ENCODE measurements around the gene ENTPD5. TPM values are rescaled to one million over a fixed set of nuclear protein-coding genes. Genes with fewer than 3 reads are reported as not detected.
"Not testable (repeated sequence)": the region's sequence is repeated elsewhere in the genome, so short reads cannot be mapped to it uniquely, and the experiment has no call there.

Gene ENTPD5
- polyA plus RNA-seq, 1 of the 3 experiments (the other 2 are of a cell fraction) = 5.5 TPM

- CTCF ChIA-PET = no interaction called here
- Histone ChIP-seq H3K4me2 (no peak overlapping the region), H3K27ac (ENCODE audit: low read depth in 2 of 2, low read length in 1 of 2) (no peak overlapping the region), H2AFZ (ENCODE audit: low read depth) (no peak overlapping the region), H3K4me3 (ENCODE audit: low read depth in 2 of 2, low read length in 1 of 2) (no peak overlapping the region), H3K9ac (no peak overlapping the region), H3K79me2 (ENCODE audit: insufficient read depth) (no peaks in the 10 kb centered on the region), H3F3A (replicated peaks; ENCODE audit: insufficient read depth) (no peaks in the 10 kb centered on the region), H3K4me1 (ENCODE audit: control insufficient read depth in 1 of 2, insufficient read depth in 2 of 2, low read depth in 1 of 2, low read length in 1 of 2) (no peaks in the 10 kb centered on the region), H3K9me3 (no peaks in the 10 kb centered on the region), H3K27me3 (ENCODE audit: insufficient read depth) (no peaks in the 10 kb centered on the region), H3K9me2 (no peaks in the 10 kb centered on the region), H3K36me3 (replicated peaks in 1 of 2; ENCODE audit: control insufficient read depth in 1 of 2, insufficient read depth in 2 of 2, low read length in 1 of 2) (peaks cover 0 to 6% of the 10 kb centered on the region in 2 experiments), H4K20me1 (ENCODE audit: insufficient read depth) (no peaks in the 10 kb centered on the region)
- TF ChIP-seq POLR2AphosphoS5 (IDR thresholded peaks at IDR 0.05; ENCODE audit: low read depth, low read length) (no peak), JUND (IDR thresholded peaks at IDR 0.05) (no peak), USF1 (IDR thresholded peaks at IDR 0.05; ENCODE audit: borderline replicate concordance, low read depth) (no peak), EP300 (IDR thresholded peaks at IDR 0.05; ENCODE audit: borderline replicate concordance in 1 of 2, low read depth in 1 of 2, low read length in 1 of 2) (no peak), REST (IDR thresholded peaks at IDR 0.05; ENCODE audit: low read depth, low read length) (no peak), MEF2A (IDR thresholded peaks at IDR 0.05; ENCODE audit: borderline replicate concordance, low read depth) (no peak), MAX (IDR thresholded peaks at IDR 0.05; ENCODE audit: low read depth) (no peak), EZH2phosphoT487 (IDR thresholded peaks at IDR 0.05; ENCODE audit: borderline replicate concordance, low read depth) (no peak), ZBTB33 (IDR thresholded peaks at IDR 0.05; ENCODE audit: borderline replicate concordance, low read depth) (no peak)
- POLR2A ChIA-PET = no interaction called here
- WGBS (ENCODE audit: low lambda C conversion rate) = 87% methylated on average over 4 of the region's 4 CpGs
- no peak for DNase-seq
Observed at GRCh38 chr14:73991092-73991491, 28.0 kb downstream of the ENTPD5 start.

- H4K20me1 ChIP-seq (ENCODE audit: insufficient read depth); H3K9me2 ChIP-seq; H3K4me3 ChIP-seq (ENCODE audit: low read depth in 2 of 2, low read length in 1 of 2); H3F3A ChIP-seq (replicated peaks; ENCODE audit: insufficient read depth); H3K4me1 ChIP-seq (ENCODE audit: control insufficient read depth in 1 of 2, insufficient read depth in 2 of 2, low read depth in 1 of 2, low read length in 1 of 2); H2AFZ ChIP-seq (ENCODE audit: low read depth); H3K27me3 ChIP-seq (ENCODE audit: insufficient read depth); POLR2A ChIA-PET; H3K4me2 ChIP-seq; H3K27ac ChIP-seq (ENCODE audit: low read depth in 2 of 2, low read length in 1 of 2); H3K36me3 ChIP-seq (replicated peaks in 1 of 2; ENCODE audit: control insufficient read depth in 1 of 2, insufficient read depth in 2 of 2, low read length in 1 of 2); H3K79me2 ChIP-seq (ENCODE audit: insufficient read depth); DNase-seq; H3K9ac ChIP-seq; H3K9me3 ChIP-seq: not testable (repeated sequence)
- WGBS (ENCODE audit: low lambda C conversion rate) = 88% methylated on average over 7 of the region's 7 CpGs
- CTCF ChIA-PET = interaction anchor here (0.6 to 1.1 kb wide), 3 partner anchors 10 to 335 kb away, joined by 3 read pairs; no protein-coding TSS in a partner anchor
Observed at GRCh38 chr14:73988656-73989055, 30.4 kb downstream of the ENTPD5 start.
